ENCODE measurements around the gene FUT1. TPM values are rescaled to one million over a fixed set of nuclear protein-coding genes. Genes with fewer than 3 reads are reported as not detected.
A peak's percentile ranks its signal among the peaks of the same experiment; 100 is the strongest.

FUT1 gene
- total and polyA plus RNA-seq, 10 of the 15 experiments (the other 5 are each of a cell fraction or from before 2014, with no cell fraction given): 0.01 TPM; not detected in 9

DNA sequence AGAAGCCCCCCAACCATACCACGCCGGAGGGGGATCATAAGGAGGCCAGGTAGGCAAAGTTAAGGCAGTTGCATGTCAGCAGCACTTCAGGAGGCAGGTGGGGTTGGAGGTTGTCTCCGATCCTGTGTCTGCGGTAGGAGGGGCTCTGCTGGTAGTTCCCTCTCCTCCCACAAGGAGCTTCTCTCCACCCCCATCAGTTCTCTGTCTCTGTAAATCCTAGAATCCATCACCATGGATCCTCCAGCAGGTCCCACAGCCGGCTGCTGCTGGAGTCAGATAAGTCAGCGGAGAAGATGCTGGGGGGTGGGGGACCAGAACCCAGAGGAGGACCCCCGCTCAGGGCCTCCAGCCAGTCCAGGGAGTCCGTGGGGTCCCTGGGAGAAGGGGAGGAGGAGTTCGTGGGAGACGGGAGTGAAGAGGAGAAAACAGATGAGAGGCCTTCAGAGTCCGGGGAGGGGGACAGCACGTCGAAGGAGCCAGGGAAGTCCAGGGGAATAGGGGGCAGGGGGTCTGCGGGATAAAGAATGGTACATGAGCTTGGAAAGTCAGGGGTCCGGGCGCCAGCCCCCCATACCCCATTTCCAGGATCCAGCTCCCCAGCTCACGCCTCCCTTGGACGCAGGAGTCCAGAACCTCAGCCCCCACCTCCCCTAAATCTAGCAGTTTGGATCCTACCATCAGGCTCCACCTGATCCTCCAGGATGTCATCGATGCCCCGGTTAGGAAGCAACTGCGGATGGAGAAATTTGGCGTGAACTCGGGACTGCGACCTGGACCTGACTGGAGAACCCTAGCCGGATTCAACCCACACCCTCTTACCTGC is 39.2 kb downstream of the FUT1 start:
- ATAC-seq (no peak), DNase-seq (ENCODE audit: low read depth, low spot score) (no peak), FAIRE-seq (no peak)
- H4K20me1 ChIP-seq (ENCODE audit: control insufficient read depth, insufficient read depth): no peaks in the 10 kb centered on the region
- no peaks in the 10 kb centered on the region for H3K79me2 ChIP-seq (ENCODE audit: control insufficient read depth, insufficient read depth, low read length)
- ChIA-PET RAD21 (ENCODE audit: unreplicated experiment) (interaction anchor here (0.5 to 1.4 kb wide), 3 partner anchors 14 to 404 kb away, joined by 3 to 4 read pairs (median 4); no protein-coding TSS in a partner anchor), POLR2A (interaction anchor here (0.7 to 3.0 kb wide), 3 partner anchors 12 to 68 kb away, joined by 3 to 7 read pairs (median 4); no protein-coding TSS in a partner anchor), SMC1A (ENCODE audit: uncharacterized antibody, unreplicated experiment) (interaction anchor here (0.6 to 0.7 kb wide), 2 partner anchors 62 to 789 kb away, joined by 3 read pairs; no protein-coding TSS in a partner anchor), CTCF (no interaction called here)
- H3K9ac ChIP-seq (ENCODE audit: control insufficient read depth, insufficient read depth, low read length): peak overlapping the region; percentile 74
- WGBS (ENCODE audit: insufficient coverage, insufficient replicate concordance, low lambda C conversion rate, missing lambda C conversion rate): 11% methylated on average over 21 of the region's 25 CpGs
- H2AFZ ChIP-seq (ENCODE audit: control insufficient read depth, low read depth, low read length): peak overlapping the region; percentile 94
- TF ChIP-seq, protein P1, sequence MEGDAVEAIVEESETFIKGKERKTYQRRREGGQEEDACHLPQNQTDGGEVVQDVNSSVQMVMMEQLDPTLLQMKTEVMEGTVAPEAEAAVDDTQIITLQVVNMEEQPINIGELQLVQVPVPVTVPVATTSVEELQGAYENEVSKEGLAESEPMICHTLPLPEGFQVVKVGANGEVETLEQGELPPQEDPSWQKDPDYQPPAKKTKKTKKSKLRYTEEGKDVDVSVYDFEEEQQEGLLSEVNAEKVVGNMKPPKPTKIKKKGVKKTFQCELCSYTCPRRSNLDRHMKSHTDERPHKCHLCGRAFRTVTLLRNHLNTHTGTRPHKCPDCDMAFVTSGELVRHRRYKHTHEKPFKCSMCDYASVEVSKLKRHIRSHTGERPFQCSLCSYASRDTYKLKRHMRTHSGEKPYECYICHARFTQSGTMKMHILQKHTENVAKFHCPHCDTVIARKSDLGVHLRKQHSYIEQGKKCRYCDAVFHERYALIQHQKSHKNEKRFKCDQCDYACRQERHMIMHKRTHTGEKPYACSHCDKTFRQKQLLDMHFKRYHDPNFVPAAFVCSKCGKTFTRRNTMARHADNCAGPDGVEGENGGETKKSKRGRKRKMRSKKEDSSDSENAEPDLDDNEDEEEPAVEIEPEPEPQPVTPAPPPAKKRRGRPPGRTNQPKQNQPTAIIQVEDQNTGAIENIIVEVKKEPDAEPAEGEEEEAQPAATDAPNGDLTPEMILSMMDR (IDR thresholded peaks at IDR 0.05 in 2 of 3, conservative IDR thresholded peaks at IDR 0.05 in 1 of 3; ENCODE audit: control insufficient read depth in 2 of 3, extremely low read depth in 1 of 3, insufficient read depth in 1 of 3, low read depth in 3 of 3, low read length in 3 of 3): peak in 2 of 3 experiments; percentile 14; a peak in 1 of 6 replicates
- no peak for TF ChIP-seq NBN (IDR thresholded peaks at IDR 0.05)
- H3K27me3 ChIP-seq (replicated peaks in 1 of 2; ENCODE audit: control insufficient read depth in 2 of 2, insufficient read depth in 2 of 2, low read length in 1 of 2): no peaks in the 10 kb centered on the region
- peaks cover 16% of the 10 kb centered on the region for H3K4me1 ChIP-seq (ENCODE audit: control insufficient read depth, insufficient read depth, low read length)
- no TSS peak for BruUV-seq (replicated peaks)
- no peaks in the 10 kb centered on the region; the same call in 2 of the 3 replicates for H3K9me3 ChIP-seq (replicated peaks; ENCODE audit: control insufficient read depth, insufficient read depth, low read length)
- H3K4me3 ChIP-seq: peak overlapping the region; percentile 79
- intact Hi-C loops (cut with micrococcal nuclease; ENCODE audit: unreplicated experiment): no loop called here
- H3K27ac ChIP-seq (ENCODE audit: control insufficient read depth, insufficient read depth): peak overlapping the region; percentile 11; the same call in 1 of the 2 replicates
- peak overlapping the region; percentile 94 for H3K4me2 ChIP-seq (ENCODE audit: control insufficient read depth, insufficient read depth)
- in situ Hi-C loops (cut with MboI): no loop called here
- no peaks in the 10 kb centered on the region for H3K36me3 ChIP-seq (ENCODE audit: control insufficient read depth in 2 of 2, insufficient read depth in 2 of 2, low read length in 1 of 2)

All from GM12878 (cell line).